Skin of body (tissue), 2 donors: ENCODE data around the gene DHX15. TPM values are rescaled to one million over a fixed set of nuclear protein-coding genes. Genes with fewer than 3 reads are reported as not detected.

Experiments used
- DNase-seq: peaks from one replicate; lab custom pipeline; 2025; lab: John Stamatoyannopoulos, UW
- total RNA-seq: library from RNA; depleted of rRNA; stranded (reverse); fragments of >200 nt; gene quantifications from one replicate; pipeline ENCODE4 v1.2.3, GENCODE V29; 2014

DHX15 gene
- total RNA-seq, result 187 TPM

GRCh38 chr4:24584211-24584850 lies at the start of gene DHX15:
Gene DHX15, minus strand, starts transcription at chr4:24584554. Its CDS starts 161 bp downstream, at chr4:24584393.
- peak; percentile 97 for DNase-seq

- no peak for DNase-seq
These were observed 47.7 kb upstream of the DHX15 start for GRCh38 chr4:24632011-24632410.

GRCh38 chr4:24630937-24631336 lies 46.6 kb upstream of the DHX15 start:
- no peak for DNase-seq

- no peak for DNase-seq
These were observed 40.7 kb upstream of the DHX15 start for GRCh38 chr4:24625091-24625490.

GRCh38 chr4:24624381-24624780 lies 40.0 kb upstream of the DHX15 start:
- DNase-seq, result no peak

GRCh38 chr4:24622146-24622834 lies 37.9 kb upstream of the DHX15 start:
- DNase-seq, result no peak

- no peak for DNase-seq
These were observed 31.6 kb upstream of the DHX15 start for GRCh38 chr4:24615977-24616376.

- DNase-seq, result no peak
These were observed 30.5 kb upstream of the DHX15 start for GRCh38 chr4:24614881-24615280.

GRCh38 chr4:24613502-24613901 lies 29.1 kb upstream of the DHX15 start:
- DNase-seq, result no peak

GRCh38 chr4:24611575-24611974 lies 27.2 kb upstream of the DHX15 start:
- no peak for DNase-seq

GRCh38 chr4:24607334-24607733 lies 23.0 kb upstream of the DHX15 start:
- DNase-seq, result no peak

- no peak for DNase-seq
These were observed 20.9 kb upstream of the DHX15 start for GRCh38 chr4:24605216-24605615.

GRCh38 chr4:24604558-24605214 lies 20.3 kb upstream of the DHX15 start:
- DNase-seq, result no peak

GRCh38 chr4:24603343-24603742 lies 19.0 kb upstream of the DHX15 start:
- DNase-seq, result no peak

- no peak for DNase-seq
These were observed 16.8 kb upstream of the DHX15 start for GRCh38 chr4:24601121-24601520.

- no peak for DNase-seq
These were observed 14.9 kb upstream of the DHX15 start for GRCh38 chr4:24599275-24599674.

GRCh38 chr4:24598025-24598424 lies 13.7 kb upstream of the DHX15 start:
- DNase-seq, result no peak

- DNase-seq, result no peak
These were observed 11.3 kb upstream of the DHX15 start for GRCh38 chr4:24595659-24596058.

- DNase-seq, result no peak
These were observed 10.5 kb upstream of the DHX15 start for GRCh38 chr4:24594887-24595286.

GRCh38 chr4:24589448-24589847 lies 5.1 kb upstream of the DHX15 start:
- no peak for DNase-seq

- DNase-seq, result no peak
These were observed 4.0 kb upstream of the DHX15 start for GRCh38 chr4:24588216-24588954.
